Fibroblast of pulmonary artery (primary cell): Measurements from ENCODE around the gene GXYLT1.
"Not testable (repeated sequence)": the region's sequence is repeated elsewhere in the genome, so short reads cannot be mapped to it uniquely, and the experiment has no call there.

Source experiments
- DNase-seq: peaks from one replicate; pipeline ENCODE4 v3.0.0-alpha.2; 2010; ENCODE audit warnings: low read depth
- H3K4me3 ChIP-seq: replicated peaks from 2 replicates; pipeline ENCODE4 v1.5.1; 2011; ENCODE audit warnings: low read depth, mild to moderate bottlenecking, control low read depth, low read length, moderate library complexity
- TF ChIP-seq, protein P1 (sequence below): IDR thresholded peaks from 2 replicates; pipeline ENCODE4 v1.5.1; 2011; ENCODE audit warnings: mild to moderate bottlenecking, control low read depth, low read length, inconsistent platforms; ENCODE audit errors: missing control alignments

Gene GXYLT1

GRCh38 chr12:42056130-42056529, 88.5 kb downstream of the GXYLT1 start:
- no peak overlapping the region for H3K4me3 ChIP-seq
- DNase-seq: no peak
- TF ChIP-seq, protein P1, sequence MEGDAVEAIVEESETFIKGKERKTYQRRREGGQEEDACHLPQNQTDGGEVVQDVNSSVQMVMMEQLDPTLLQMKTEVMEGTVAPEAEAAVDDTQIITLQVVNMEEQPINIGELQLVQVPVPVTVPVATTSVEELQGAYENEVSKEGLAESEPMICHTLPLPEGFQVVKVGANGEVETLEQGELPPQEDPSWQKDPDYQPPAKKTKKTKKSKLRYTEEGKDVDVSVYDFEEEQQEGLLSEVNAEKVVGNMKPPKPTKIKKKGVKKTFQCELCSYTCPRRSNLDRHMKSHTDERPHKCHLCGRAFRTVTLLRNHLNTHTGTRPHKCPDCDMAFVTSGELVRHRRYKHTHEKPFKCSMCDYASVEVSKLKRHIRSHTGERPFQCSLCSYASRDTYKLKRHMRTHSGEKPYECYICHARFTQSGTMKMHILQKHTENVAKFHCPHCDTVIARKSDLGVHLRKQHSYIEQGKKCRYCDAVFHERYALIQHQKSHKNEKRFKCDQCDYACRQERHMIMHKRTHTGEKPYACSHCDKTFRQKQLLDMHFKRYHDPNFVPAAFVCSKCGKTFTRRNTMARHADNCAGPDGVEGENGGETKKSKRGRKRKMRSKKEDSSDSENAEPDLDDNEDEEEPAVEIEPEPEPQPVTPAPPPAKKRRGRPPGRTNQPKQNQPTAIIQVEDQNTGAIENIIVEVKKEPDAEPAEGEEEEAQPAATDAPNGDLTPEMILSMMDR: no peak

DNA sequence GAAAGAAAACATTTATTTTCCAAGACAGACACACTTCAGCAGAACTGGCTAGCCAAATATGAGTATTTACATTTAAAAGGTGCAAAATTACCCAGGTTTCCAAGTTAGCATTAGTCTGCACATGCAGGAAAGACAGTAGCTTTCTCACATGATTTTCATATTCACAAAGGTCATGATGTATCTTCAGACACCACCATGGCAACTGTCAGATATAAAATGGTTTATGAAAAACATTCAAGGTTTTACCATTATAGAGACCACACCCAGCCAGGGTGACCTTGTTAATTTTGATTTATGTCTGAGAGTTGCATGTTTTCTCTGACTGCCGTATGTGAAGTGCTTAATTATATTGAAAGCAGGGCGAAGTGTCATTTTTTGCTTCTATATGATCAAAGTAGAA, 91.2 kb downstream of the GXYLT1 start:
- DNase-seq: no peak
- TF ChIP-seq, protein P1: no peak
- no peak overlapping the region for H3K4me3 ChIP-seq

- H3K4me3 ChIP-seq, DNase-seq: not testable (repeated sequence)
Observed at GRCh38 chr12:42048980-42049379, 95.7 kb downstream of the GXYLT1 start.

DNA sequence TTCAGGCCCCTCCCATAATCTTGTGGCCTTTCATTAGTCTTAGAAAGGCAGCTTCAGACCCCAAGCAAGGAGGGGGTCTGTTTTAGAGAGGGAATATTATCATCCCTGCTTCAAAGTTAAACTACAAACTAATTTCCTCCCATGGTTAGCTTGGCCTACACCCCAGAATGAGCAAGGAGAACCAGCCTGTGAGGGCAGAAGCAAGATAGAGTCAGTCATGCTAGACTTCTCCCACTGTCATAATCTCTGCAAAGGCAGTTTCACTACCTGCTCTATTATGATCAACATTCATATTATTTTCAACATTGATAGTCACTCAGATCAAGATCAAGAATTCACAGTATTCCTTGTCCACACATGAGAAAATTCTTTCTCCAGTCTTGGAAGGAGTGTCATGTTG, 105.1 kb downstream of the GXYLT1 start:
- TF ChIP-seq, protein P1: no peak
- no peak for DNase-seq
- no peak overlapping the region for H3K4me3 ChIP-seq

- DNase-seq: peak; percentile 58
- no peak overlapping the region for H3K4me3 ChIP-seq
- TF ChIP-seq, protein P1: no peak
Observed at GRCh38 chr12:42039176-42039575, 105.5 kb downstream of the GXYLT1 start.

DNA sequence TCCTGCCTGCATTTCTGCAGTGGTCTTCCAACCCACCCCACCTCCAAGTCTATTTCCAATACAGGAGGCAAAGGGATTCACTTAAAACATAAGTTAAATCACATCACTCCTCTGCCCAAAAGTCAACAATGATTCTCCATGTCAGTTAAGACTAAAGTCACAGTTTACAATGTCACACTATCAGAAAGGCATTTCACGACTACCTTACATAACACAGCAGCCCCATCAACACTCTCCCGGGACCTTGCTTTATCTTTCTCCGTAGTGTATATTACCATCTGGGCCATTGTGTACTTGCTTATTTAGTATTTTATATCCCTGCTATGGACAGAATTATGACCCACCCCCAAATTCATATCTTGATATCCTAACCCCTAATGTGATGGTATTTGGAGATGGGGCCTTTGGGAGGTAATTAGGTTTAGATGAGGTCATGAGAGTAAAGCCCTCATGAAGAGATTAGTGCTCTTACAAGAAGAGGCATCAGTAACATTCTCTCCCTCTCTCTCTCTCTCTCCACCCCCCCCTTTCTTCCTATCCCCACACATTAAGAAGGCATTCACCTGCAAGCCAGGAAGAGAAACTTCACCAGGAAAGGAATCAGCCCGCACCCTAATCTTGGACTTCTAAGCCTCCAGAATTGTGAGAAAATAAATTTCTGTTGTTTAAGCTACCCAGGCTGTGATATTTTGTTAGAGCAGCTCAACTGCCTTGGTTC, 112.7 kb downstream of the GXYLT1 start:
- no peak overlapping the region for H3K4me3 ChIP-seq
- no peak for DNase-seq
- TF ChIP-seq, protein P1: no peak
